SK-N-SH (cell line): Measurements from ENCODE around the gene TRIL. TPM values are rescaled to one million over a fixed set of nuclear protein-coding genes. Genes with fewer than 3 reads are reported as not detected.
A peak's percentile ranks its signal among the peaks of the same experiment; 100 is the strongest.

Source experiments
- CTCF ChIA-PET: fragments of 300-600, 350-600 bp; formaldehyde crosslinking; extraction: SDS; loops from one replicate; lab custom pipeline; 2021; lab: Yijun Ruan, JAX
- POLR2A ChIA-PET: fragments of 350-600 bp; sonication (Branson Sonifier 250); formaldehyde crosslinking; extraction: SDS; loops from one replicate; lab custom pipeline; 2020; ENCODE audit warnings: antibody characterized with exemption, inconsistent platforms; lab: Yijun Ruan, JAX
- DNase-seq: peaks from one replicate; pipeline ENCODE4 v3.0.0; 2012
- H2AFZ ChIP-seq: fragments of 200-600 bp; sonication (generic); 2 replicates; pipeline ENCODE4 v1.8.1; 2016; ENCODE audit warnings: antibody characterized with exemption, mild to moderate bottlenecking, low read depth
- H3F3A ChIP-seq: fragments of 200-600 bp; sonication (generic); replicated peaks from 2 replicates; pipeline ENCODE3; 2016; ENCODE audit warnings: antibody characterized with exemption, mild to moderate bottlenecking; ENCODE audit not compliant: insufficient read depth
- H3K27ac ChIP-seq, 2 experiments: fragments of 200-500 bp in 1 of 2; fragments of 200-600 bp in 1 of 2; sonication (Bioruptor generic) in 1 of 2; sonication (generic), shearing (Covaris generic) in 1 of 2; 2 replicates each; pipeline versions ENCODE4 v1.5.1 to v1.6.1; 2014 to 2016; ENCODE audit warnings: low read depth in 2 of 2, inconsistent platforms in 1 of 2, low read length in 1 of 2, mild to moderate bottlenecking in 1 of 2, mixed read lengths in 1 of 2
- H3K27me3 ChIP-seq: fragments of 200-600 bp; sonication (generic), shearing (Covaris generic); 2 replicates; pipeline ENCODE4 v1.6.1; 2016; ENCODE audit warnings: mixed run types; ENCODE audit not compliant: insufficient read depth
- H3K36me3 ChIP-seq, 2 experiments: fragments of 200-500 bp in 1 of 2; fragments of 200-600 bp in 1 of 2; sonication (Bioruptor generic) in 1 of 2; sonication (generic) in 1 of 2; replicated peaks in 1 of 2; 2 replicates each; pipeline versions ENCODE3 to v1.5.1; 2014 to 2016; ENCODE audit warnings: low read length in 1 of 2, mild to moderate bottlenecking in 1 of 2; ENCODE audit not compliant: insufficient read depth in 2 of 2, control insufficient read depth in 1 of 2
- H3K4me1 ChIP-seq, 2 experiments: fragments of 200-500 bp in 1 of 2; fragments of 200-600 bp in 1 of 2; sonication (Bioruptor generic) in 1 of 2; sonication (generic), shearing (Covaris generic) in 1 of 2; 2 replicates each; pipeline versions ENCODE4 v1.5.1 to v1.6.1; 2014 to 2016; ENCODE audit warnings: low read depth in 1 of 2, low read length in 1 of 2, mixed run types in 1 of 2; ENCODE audit not compliant: insufficient read depth in 2 of 2, control insufficient read depth in 1 of 2
- H3K4me2 ChIP-seq: fragments of 200-600 bp; sonication (generic), shearing (Covaris generic); 2 replicates; pipeline ENCODE4 v1.6.1; 2017; ENCODE audit warnings: mixed run types
- H3K4me3 ChIP-seq, 2 experiments: fragments of 200-500 bp in 1 of 2; fragments of 200-600 bp in 1 of 2; sonication (Bioruptor generic) in 1 of 2; sonication (generic), shearing (Covaris generic) in 1 of 2; 2 replicates each; pipeline versions ENCODE4 v1.5.1 to v1.8.1; 2014 to 2016; ENCODE audit warnings: low read depth in 2 of 2, inconsistent platforms in 1 of 2, low read length in 1 of 2, mild to moderate bottlenecking in 1 of 2, mixed read lengths in 1 of 2, moderate library complexity in 1 of 2
- H3K79me2 ChIP-seq: fragments of 200-600 bp; sonication (generic); 2 replicates; pipeline ENCODE4 v1.8.1; 2017; ENCODE audit warnings: mild to moderate bottlenecking; ENCODE audit not compliant: insufficient read depth
- H3K9ac ChIP-seq: fragments of 200-600 bp; sonication (generic); 2 replicates; pipeline ENCODE4 v1.6.1; 2017; ENCODE audit warnings: mixed run types
- H3K9me2 ChIP-seq: fragments of 200-600 bp; sonication (generic); 2 replicates; pipeline ENCODE4 v1.6.1; 2017; ENCODE audit warnings: mixed run types
- H3K9me3 ChIP-seq: fragments of 200-600 bp; sonication (generic); 2 replicates; pipeline ENCODE4 v1.6.1; 2017; ENCODE audit warnings: mixed run types, mild to moderate bottlenecking, moderate library complexity
- H4K20me1 ChIP-seq: fragments of 200-600 bp; sonication (generic); 2 replicates; pipeline ENCODE4 v1.6.1; 2017; ENCODE audit warnings: mild to moderate bottlenecking, mixed run types; ENCODE audit not compliant: insufficient read depth
- ELF1 ChIP-seq: IDR thresholded peaks from 2 replicates; pipeline ENCODE4 v1.4.0; 2012
- EP300 ChIP-seq, 2 experiments: IDR thresholded peaks; 2 replicates each; pipeline versions ENCODE4 v1.4.0 to v1.6.1; 2012; ENCODE audit warnings: borderline replicate concordance in 1 of 2, low read depth in 1 of 2, low read length in 1 of 2
- EZH2phosphoT487 ChIP-seq: fragments of 200-600 bp; sonication (generic); IDR thresholded peaks from 2 replicates; pipeline ENCODE4 v1.6.1; 2017; ENCODE audit warnings: low read depth, mixed run types, mild to moderate bottlenecking, antibody characterized with exemption, moderate library complexity, borderline replicate concordance
- GABPA ChIP-seq: IDR thresholded peaks from 2 replicates; pipeline ENCODE4 v1.4.0; 2012; ENCODE audit warnings: low read depth, mild to moderate bottlenecking
- GATA2 ChIP-seq: sonication (generic); formaldehyde crosslinking; IDR thresholded peaks from 2 replicates; pipeline ENCODE4 v1.5.0; 2020; ENCODE audit warnings: mild to moderate bottlenecking, missing genetic modification reagents
- JUND ChIP-seq: IDR thresholded peaks from 2 replicates; pipeline ENCODE4 v1.4.0; 2012
- MEF2A ChIP-seq: IDR thresholded peaks from 2 replicates; pipeline ENCODE4 v1.4.0; 2012; ENCODE audit warnings: low read depth, borderline replicate concordance
- MXI1 ChIP-seq: IDR thresholded peaks from 2 replicates; pipeline ENCODE4 v1.6.1; 2012; ENCODE audit warnings: mild to moderate bottlenecking, low read depth, low read length, improper control_type of control experiment
- NFIC ChIP-seq: IDR thresholded peaks from 2 replicates; pipeline ENCODE4 v1.4.0; 2012; ENCODE audit warnings: borderline replicate concordance
- POLR2AphosphoS5 ChIP-seq: IDR thresholded peaks from 2 replicates; pipeline ENCODE4 v1.6.1; 2012; ENCODE audit warnings: low read depth, low read length
- RCOR1 ChIP-seq: fragments of 150-350 bp; IDR thresholded peaks from 2 replicates; pipeline ENCODE4 v1.6.1; 2017; ENCODE audit warnings: antibody characterized with exemption, low read length
- SMC3 ChIP-seq: IDR thresholded peaks from 2 replicates; pipeline ENCODE4 v1.6.1; 2012; ENCODE audit warnings: low read depth, low read length, improper control_type of control experiment
- TAF1 ChIP-seq: IDR thresholded peaks from 2 replicates; pipeline ENCODE4 v1.6.1; 2012; ENCODE audit warnings: low read depth, mild to moderate bottlenecking, low read length, moderate library complexity, borderline replicate concordance
- TCF12 ChIP-seq: IDR thresholded peaks from 2 replicates; pipeline ENCODE4 v1.4.0; 2012
- TEAD4 ChIP-seq: IDR thresholded peaks from 2 replicates; pipeline ENCODE4 v1.4.0; 2012; ENCODE audit warnings: mild to moderate bottlenecking, borderline replicate concordance; ENCODE audit not compliant: insufficient read depth
- YY1 ChIP-seq: IDR thresholded peaks from 2 replicates; pipeline ENCODE4 v1.4.0; 2012; ENCODE audit warnings: low read depth, mild to moderate bottlenecking
- WGBS: methylation state at CpG from one replicate; pipeline ENCODE4 v1.1.6; 2017; ENCODE audit warnings: low lambda C conversion rate; 5-methylcytosine and 5-hydroxymethylcytosine counted together
- polyA plus RNA-seq, 3 experiments: library from polyadenylated mRNA; depleted of rRNA; stranded (reverse); fragments of >200 nt; gene quantifications; 2 replicates each; pipeline ENCODE4 v1.2.3, GENCODE V29; 2012
- TF ChIP-seq, protein P1 (sequence below): fragments of 200-600 bp; sonication (generic); IDR thresholded peaks from 2 replicates; pipeline ENCODE4 v1.6.1; 2017; ENCODE audit warnings: antibody characterized with exemption, mild to moderate bottlenecking, moderate library complexity
- TF ChIP-seq, protein P2 (sequence below): IDR thresholded peaks from 2 replicates; pipeline ENCODE4 v1.4.0; 2012; ENCODE audit warnings: low read depth
- TF ChIP-seq, protein P3 (sequence below): fragments of 150-350 bp; IDR thresholded peaks from 2 replicates; pipeline ENCODE4 v1.6.1; 2017; ENCODE audit warnings: antibody characterized with exemption, low read length, low read depth, borderline replicate concordance

TRIL gene
- polyA plus RNA-seq, 1 of the 3 experiments (the other 2 are of a cell fraction), result 0.18 TPM

DNA sequence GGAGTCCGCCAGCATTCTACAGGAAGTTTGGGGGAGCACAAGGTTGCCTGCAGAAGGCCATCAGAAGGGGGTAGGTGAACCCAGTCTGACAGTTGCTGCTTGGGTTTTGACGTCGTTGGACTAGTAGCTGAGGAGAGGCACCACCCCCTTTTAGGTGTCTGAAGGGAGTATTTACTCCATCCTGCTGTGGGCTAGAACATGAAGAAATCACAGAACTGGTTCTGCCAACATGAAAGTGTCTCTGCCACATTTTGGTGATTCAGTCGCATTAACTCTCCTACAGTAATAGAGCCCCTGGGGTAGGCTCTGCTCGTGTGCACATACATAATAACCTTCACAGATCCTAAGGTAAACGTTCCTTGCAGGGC, 834 bp upstream of the TRIL start (continued):
- no peak for TF ChIP-seq MXI1
- no peak for TF ChIP-seq GABPA
- TF ChIP-seq SMC3, result no peak
- TF ChIP-seq GATA2, result no peak

DNA sequence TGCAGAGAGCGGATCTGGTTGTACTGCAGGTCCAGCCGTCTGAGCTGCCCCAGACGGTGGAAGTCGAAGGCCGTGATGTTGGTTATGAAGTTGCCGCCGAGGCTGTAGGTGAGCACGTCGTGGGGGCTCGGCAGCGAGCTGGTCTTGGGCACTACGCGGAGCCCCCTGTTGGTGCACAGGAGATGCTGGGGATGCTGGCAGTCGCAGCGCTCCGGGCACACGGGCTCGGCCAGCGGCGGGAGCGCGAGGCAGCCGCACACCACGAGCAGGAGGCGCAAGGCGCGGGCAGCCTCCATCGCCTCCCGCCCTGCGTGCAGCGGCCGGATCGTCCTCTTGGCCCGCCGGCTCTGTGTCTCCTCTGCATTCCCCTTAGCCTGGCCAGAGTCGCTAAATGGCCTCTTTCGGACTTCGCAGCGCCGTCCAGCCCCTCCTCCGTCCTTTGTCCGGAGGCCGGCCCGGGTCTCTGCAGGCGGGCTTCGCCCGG, 337 bp downstream of the TRIL start:
- CTCF ChIA-PET, result interaction anchor here (0.7 to 37.1 kb wide), 31 partner anchors 11 to 631 kb away, joined by 3 to 1040 read pairs (median 17); no protein-coding TSS in a partner anchor
- H3K27ac ChIP-seq, result peak overlapping the region in 1 of 2 experiments; percentile 100; a peak in 2 of 4 replicates
- DNase-seq, result peak; percentile 80
- H3K9me2 ChIP-seq, result no peaks in the 10 kb centered on the region
- WGBS, result 9% methylated on average over 24 of the region's 47 CpGs
- no peak overlapping the region for H3K9ac ChIP-seq
- H3K4me3 ChIP-seq, result peak overlapping the region; percentile 56 to 59; a peak in 3 of 4 replicates
- H3K36me3 ChIP-seq, result no peaks in the 10 kb centered on the region
- H4K20me1 ChIP-seq, result no peaks in the 10 kb centered on the region
- H2AFZ ChIP-seq, result peak overlapping the region; percentile 86
- no peaks in the 10 kb centered on the region for H3K79me2 ChIP-seq
- no peaks in the 10 kb centered on the region for H3K9me3 ChIP-seq
- peaks cover 19% of the 10 kb centered on the region for H3F3A ChIP-seq
- peak overlapping the region; percentile 75 for H3K4me2 ChIP-seq
- TF ChIP-seq, protein P1, sequence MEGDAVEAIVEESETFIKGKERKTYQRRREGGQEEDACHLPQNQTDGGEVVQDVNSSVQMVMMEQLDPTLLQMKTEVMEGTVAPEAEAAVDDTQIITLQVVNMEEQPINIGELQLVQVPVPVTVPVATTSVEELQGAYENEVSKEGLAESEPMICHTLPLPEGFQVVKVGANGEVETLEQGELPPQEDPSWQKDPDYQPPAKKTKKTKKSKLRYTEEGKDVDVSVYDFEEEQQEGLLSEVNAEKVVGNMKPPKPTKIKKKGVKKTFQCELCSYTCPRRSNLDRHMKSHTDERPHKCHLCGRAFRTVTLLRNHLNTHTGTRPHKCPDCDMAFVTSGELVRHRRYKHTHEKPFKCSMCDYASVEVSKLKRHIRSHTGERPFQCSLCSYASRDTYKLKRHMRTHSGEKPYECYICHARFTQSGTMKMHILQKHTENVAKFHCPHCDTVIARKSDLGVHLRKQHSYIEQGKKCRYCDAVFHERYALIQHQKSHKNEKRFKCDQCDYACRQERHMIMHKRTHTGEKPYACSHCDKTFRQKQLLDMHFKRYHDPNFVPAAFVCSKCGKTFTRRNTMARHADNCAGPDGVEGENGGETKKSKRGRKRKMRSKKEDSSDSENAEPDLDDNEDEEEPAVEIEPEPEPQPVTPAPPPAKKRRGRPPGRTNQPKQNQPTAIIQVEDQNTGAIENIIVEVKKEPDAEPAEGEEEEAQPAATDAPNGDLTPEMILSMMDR, result no peak
- TF ChIP-seq MEF2A (no peak), MXI1 (no peak), JUND (no peak), NFIC (no peak), ELF1 (no peak), RCOR1 (no peak), YY1 (no peak), TEAD4 (no peak), POLR2AphosphoS5 (no peak), EZH2phosphoT487 (no peak), TAF1 (no peak), TCF12 (no peak), EP300 (IDR thresholded peaks at IDR 0.05; ENCODE audit: borderline replicate concordance in 1 of 2, low read depth in 1 of 2, low read length in 1 of 2) (no peak)
- TF ChIP-seq, protein P2, sequence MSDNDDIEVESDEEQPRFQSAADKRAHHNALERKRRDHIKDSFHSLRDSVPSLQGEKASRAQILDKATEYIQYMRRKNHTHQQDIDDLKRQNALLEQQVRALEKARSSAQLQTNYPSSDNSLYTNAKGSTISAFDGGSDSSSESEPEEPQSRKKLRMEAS, result no peak
- TF ChIP-seq, protein P3, sequence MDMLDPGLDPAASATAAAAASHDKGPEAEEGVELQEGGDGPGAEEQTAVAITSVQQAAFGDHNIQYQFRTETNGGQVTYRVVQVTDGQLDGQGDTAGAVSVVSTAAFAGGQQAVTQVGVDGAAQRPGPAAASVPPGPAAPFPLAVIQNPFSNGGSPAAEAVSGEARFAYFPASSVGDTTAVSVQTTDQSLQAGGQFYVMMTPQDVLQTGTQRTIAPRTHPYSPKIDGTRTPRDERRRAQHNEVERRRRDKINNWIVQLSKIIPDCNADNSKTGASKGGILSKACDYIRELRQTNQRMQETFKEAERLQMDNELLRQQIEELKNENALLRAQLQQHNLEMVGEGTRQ, result no peak
- H3K27me3 ChIP-seq, result peaks cover 48% of the 10 kb centered on the region
- POLR2A ChIA-PET, result interaction anchor here (0.5 to 3.7 kb wide), 9 partner anchors 10 to 631 kb away, joined by 3 to 62 read pairs (median 4); no protein-coding TSS in a partner anchor
- H3K4me1 ChIP-seq, result peaks cover 11 to 64% of the 10 kb centered on the region in 2 experiments
